CD8-positive, alpha-beta memory T cell (primary cell): ENCODE data around the gene RNF17. TPM values are rescaled to one million over a fixed set of nuclear protein-coding genes. Genes with fewer than 3 reads are reported as not detected.
A peak's percentile ranks its signal among the peaks of the same experiment; 100 is the strongest.

Experiments used
- CTCF ChIA-PET: fragments of 350-600 bp; sonication (Branson Sonifier 250); formaldehyde crosslinking; loops from one replicate; lab custom pipeline; 2021; ENCODE audit warnings: antibody characterized with exemption; lab: Charles Lee
- POLR2A ChIA-PET: fragments of 350-600 bp; sonication (Branson Sonifier 250); formaldehyde crosslinking; loops from one replicate; lab custom pipeline; 2021; ENCODE audit warnings: antibody characterized with exemption; lab: Charles Lee
- DNase-seq, 5 donors: peaks; one replicate each; pipeline versions ENCODE4 v3.0.0 to v3.0.0-alpha.2; 2020 to 2022; ENCODE audit warnings: mixed read lengths in 1 of 5
- H3K27ac ChIP-seq: one replicate; pipeline ENCODE4 v1.7.0; 2013; ENCODE audit warnings: low read depth, mild to moderate bottlenecking, low read length, moderate library complexity
- H3K27me3 ChIP-seq: 2 replicates; pipeline ENCODE4 v1.7.0; 2013; ENCODE audit warnings: low read length, mild to moderate bottlenecking; ENCODE audit not compliant: insufficient read depth, poor library complexity, severe bottlenecking
- H3K36me3 ChIP-seq: 2 replicates; pipeline ENCODE4 v1.7.0; 2013; ENCODE audit warnings: mild to moderate bottlenecking, low read length, moderate library complexity; ENCODE audit not compliant: insufficient read depth
- H3K4me1 ChIP-seq: 2 replicates; pipeline ENCODE4 v1.7.0; 2013; ENCODE audit warnings: mild to moderate bottlenecking, low read length, moderate library complexity; ENCODE audit not compliant: insufficient read depth
- H3K4me3 ChIP-seq: 2 replicates; pipeline ENCODE4 v1.7.0; 2013; ENCODE audit warnings: mild to moderate bottlenecking, low read length
- H3K9me3 ChIP-seq: 2 replicates; pipeline ENCODE4 v1.7.0; 2013; ENCODE audit warnings: mild to moderate bottlenecking, low read length
- H3K27ac Mint-ChIP-seq, 8 donors: one replicate each; pipeline ENCODE4 v1.8.0; 2020 to 2021; ENCODE audit warnings: mixed read lengths in 8 of 8, mild to moderate bottlenecking in 6 of 8, inconsistent platforms in 3 of 8, moderate library complexity in 3 of 8
- H3K27me3 Mint-ChIP-seq, 2 donors: one replicate each; pipeline ENCODE4 v1.8.0; 2020 to 2021; ENCODE audit warnings: mixed read lengths in 2 of 2, mild to moderate bottlenecking in 1 of 2, moderate library complexity in 1 of 2
- H3K36me3 Mint-ChIP-seq, 3 donors: one replicate each; pipeline ENCODE4 v1.8.0; 2020 to 2021; ENCODE audit warnings: mixed read lengths in 3 of 3, inconsistent platforms in 1 of 3, mild to moderate bottlenecking in 1 of 3
- H3K4me1 Mint-ChIP-seq, 3 donors: one replicate each; pipeline ENCODE4 v1.8.0; 2020 to 2021; ENCODE audit warnings: mixed read lengths in 3 of 3, inconsistent platforms in 1 of 3, mild to moderate bottlenecking in 1 of 3
- H3K4me3 Mint-ChIP-seq, 7 donors: one replicate each; pipeline ENCODE4 v1.8.0; 2020 to 2021; ENCODE audit warnings: mixed read lengths in 7 of 7, mild to moderate bottlenecking in 6 of 7, moderate library complexity in 4 of 7, inconsistent platforms in 2 of 7
- H3K9me3 Mint-ChIP-seq, 5 donors: one replicate each; pipeline ENCODE4 v1.8.0; 2020 to 2022; ENCODE audit warnings: mixed read lengths in 5 of 5, mild to moderate bottlenecking in 3 of 5, moderate library complexity in 2 of 5, inconsistent platforms in 1 of 5
- polyA plus RNA-seq: library from polyadenylated mRNA; unstranded; fragments of 300-500 nt; fragmentation: Illumina TruSeq; gene quantifications from one replicate; pipeline ENCODE4 v1.2.3, GENCODE V29; 2021
- total RNA-seq, 2 experiments: library from RNA; stranded (reverse); gene quantifications; one replicate each; pipeline ENCODE4 v1.2.3, GENCODE V29; 2021

Gene RNF17
- total and polyA plus RNA-seq, 3 experiments from 2014 or later: not detected

DNA sequence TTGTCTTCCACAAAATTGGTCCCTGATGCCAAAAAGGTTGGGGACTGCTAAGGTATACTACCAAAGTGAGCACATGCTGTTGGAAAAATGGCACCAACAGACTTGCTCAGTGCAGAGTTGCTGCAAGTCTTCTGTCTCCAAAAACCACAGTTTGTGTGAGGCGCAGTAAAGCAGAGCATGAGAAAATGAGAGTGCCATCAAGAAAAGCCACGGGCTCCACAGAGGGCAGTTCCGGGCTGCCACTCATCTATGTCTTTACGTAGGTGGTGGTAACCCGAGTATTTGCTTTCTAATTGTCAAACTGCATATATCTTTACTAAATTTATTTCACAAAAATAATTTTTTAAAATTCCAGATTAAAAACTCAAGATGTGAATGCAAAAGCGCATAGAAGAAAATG is 123.8 kb downstream of the RNF17 start:
- H3K4me3 Mint-ChIP-seq: no peak overlapping the region
- Histone ChIP-seq H3K4me3 (no peak overlapping the region), H3K9me3 (no peaks in the 10 kb centered on the region), H3K4me1 (no peaks in the 10 kb centered on the region), H3K27ac (no peak overlapping the region), H3K36me3 (no peaks in the 10 kb centered on the region), H3K27me3 (no peaks in the 10 kb centered on the region)
- no peaks in the 10 kb centered on the region for H3K9me3 Mint-ChIP-seq
- H3K4me1 Mint-ChIP-seq: no peaks in the 10 kb centered on the region
- ChIA-PET POLR2A (no interaction called here), CTCF (no interaction called here)
- peak overlapping the region in 1 of 8 donors; percentile 19 for H3K27ac Mint-ChIP-seq
- no peak for DNase-seq
- H3K36me3 Mint-ChIP-seq: peaks cover 12 to 58% (median 20%) of the 10 kb centered on the region in 3 donors
- peaks cover 0 to 3% of the 10 kb centered on the region in 2 donors for H3K27me3 Mint-ChIP-seq

GRCh38 chr13:24888291-24888931 is 124.4 kb downstream of the RNF17 start:
- CTCF ChIA-PET: no interaction called here

GRCh38 chr13:24890256-24890655 is 126.3 kb downstream of the RNF17 start:
- peaks cover 0 to 3% of the 10 kb centered on the region in 2 donors for H3K27me3 Mint-ChIP-seq
- no peak overlapping the region for H3K27ac ChIP-seq
- CTCF ChIA-PET: interaction anchor here (1.6 kb wide), 1 partner anchor 13 kb away, joined by 5 read pairs; no protein-coding TSS in a partner anchor
- peaks cover 13 to 53% (median 21%) of the 10 kb centered on the region in 3 donors for H3K36me3 Mint-ChIP-seq
- H3K4me1 Mint-ChIP-seq: no peaks in the 10 kb centered on the region
- no peak overlapping the region for H3K4me3 Mint-ChIP-seq
- no peaks in the 10 kb centered on the region for H3K36me3 ChIP-seq
- H3K27me3 ChIP-seq: no peaks in the 10 kb centered on the region
- POLR2A ChIA-PET: no interaction called here
- no peaks in the 10 kb centered on the region for H3K9me3 ChIP-seq
- H3K9me3 Mint-ChIP-seq: no peaks in the 10 kb centered on the region
- H3K4me1 ChIP-seq: no peaks in the 10 kb centered on the region
- H3K4me3 ChIP-seq: no peak overlapping the region
- H3K27ac Mint-ChIP-seq: peak overlapping the region in 1 of 8 donors; percentile 68
- no peak for DNase-seq

More at GRCh38 chr13:24888291-24888931, 124.4 kb downstream of the RNF17 start:
- DNase-seq: no peak
- no peaks in the 10 kb centered on the region for H3K9me3 Mint-ChIP-seq
- no peaks in the 10 kb centered on the region for H3K4me1 Mint-ChIP-seq
- Histone ChIP-seq H3K4me1 (no peaks in the 10 kb centered on the region), H3K36me3 (no peaks in the 10 kb centered on the region), H3K4me3 (no peak overlapping the region), H3K27ac (no peak overlapping the region), H3K27me3 (no peaks in the 10 kb centered on the region), H3K9me3 (no peaks in the 10 kb centered on the region)
- peaks cover 0 to 3% of the 10 kb centered on the region in 2 donors for H3K27me3 Mint-ChIP-seq
- no peak overlapping the region for H3K27ac Mint-ChIP-seq
- POLR2A ChIA-PET: no interaction called here
- H3K4me3 Mint-ChIP-seq: no peak overlapping the region
- peaks cover 16 to 61% (median 23%) of the 10 kb centered on the region in 3 donors for H3K36me3 Mint-ChIP-seq

DNA sequence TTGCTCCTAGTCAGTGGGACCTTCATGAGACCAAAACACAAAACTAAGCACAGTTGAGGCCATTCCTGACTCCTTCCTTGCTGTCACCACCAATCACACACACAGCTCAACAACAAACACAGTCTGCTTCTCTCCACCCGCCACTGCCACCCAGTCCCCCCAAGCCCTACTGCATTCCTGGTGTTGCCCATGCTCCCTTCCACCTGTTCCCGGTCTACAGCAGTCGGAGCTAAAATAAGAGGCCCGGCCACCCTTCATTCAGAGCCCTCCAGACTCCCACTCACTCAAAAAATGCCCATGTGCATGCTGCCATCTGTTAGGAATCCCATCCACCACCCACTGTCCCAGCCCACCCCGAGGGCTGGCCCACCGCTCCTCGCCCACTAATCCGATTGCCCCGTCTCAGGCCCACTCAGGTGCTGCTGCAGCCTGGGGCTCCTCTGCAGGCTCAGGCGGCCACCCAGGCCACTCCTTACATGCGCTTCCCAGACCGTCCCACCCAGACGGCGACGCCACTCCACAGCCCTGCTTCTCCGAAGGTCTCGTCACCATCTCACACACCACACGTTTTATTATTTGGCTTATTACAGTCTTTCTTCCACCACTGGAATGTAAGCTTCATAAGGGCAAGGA is 127.6 kb downstream of the RNF17 start:
- no peak overlapping the region for H3K27ac ChIP-seq
- H3K4me3 ChIP-seq: no peak overlapping the region
- CTCF ChIA-PET: interaction anchor here (1.2 kb wide), 1 partner anchor 12 kb away, joined by 3 read pairs; no protein-coding TSS in a partner anchor
- Mint-ChIP-seq H3K27me3 (peaks cover 0 to 3% of the 10 kb centered on the region in 2 donors), H3K4me3 (no peak overlapping the region), H3K36me3 (peaks cover 13 to 54% (median 21%) of the 10 kb centered on the region in 3 donors), H3K27ac (no peak overlapping the region), H3K4me1 (no peaks in the 10 kb centered on the region), H3K9me3 (no peaks in the 10 kb centered on the region)
- H3K36me3 ChIP-seq: no peaks in the 10 kb centered on the region
- no peak for DNase-seq
- H3K4me1 ChIP-seq: no peaks in the 10 kb centered on the region
- no peaks in the 10 kb centered on the region for H3K9me3 ChIP-seq
- POLR2A ChIA-PET: no interaction called here
- H3K27me3 ChIP-seq: no peaks in the 10 kb centered on the region

DNA sequence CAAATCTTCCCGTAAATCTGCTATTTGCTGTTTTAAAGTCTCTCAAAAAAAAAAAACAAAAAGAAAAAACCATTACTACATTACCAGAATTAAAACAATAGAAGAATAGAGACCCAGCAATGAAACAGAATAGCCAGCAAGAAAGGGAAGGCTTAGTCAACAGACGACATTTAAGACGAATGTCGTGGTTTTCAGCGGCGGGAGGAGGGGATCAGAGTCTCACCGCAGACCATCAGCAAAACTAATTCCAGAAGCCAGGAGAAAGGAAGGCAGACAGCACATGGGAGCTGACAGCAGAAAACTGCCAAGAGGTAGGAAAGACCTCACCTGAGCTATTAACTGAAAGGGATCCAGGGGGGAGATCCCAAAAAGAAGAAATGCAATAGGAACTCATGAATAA is 128.9 kb downstream of the RNF17 start:
- DNase-seq: no peak
- H3K36me3 Mint-ChIP-seq: peaks cover 13 to 55% (median 18%) of the 10 kb centered on the region in 3 donors

DNA sequence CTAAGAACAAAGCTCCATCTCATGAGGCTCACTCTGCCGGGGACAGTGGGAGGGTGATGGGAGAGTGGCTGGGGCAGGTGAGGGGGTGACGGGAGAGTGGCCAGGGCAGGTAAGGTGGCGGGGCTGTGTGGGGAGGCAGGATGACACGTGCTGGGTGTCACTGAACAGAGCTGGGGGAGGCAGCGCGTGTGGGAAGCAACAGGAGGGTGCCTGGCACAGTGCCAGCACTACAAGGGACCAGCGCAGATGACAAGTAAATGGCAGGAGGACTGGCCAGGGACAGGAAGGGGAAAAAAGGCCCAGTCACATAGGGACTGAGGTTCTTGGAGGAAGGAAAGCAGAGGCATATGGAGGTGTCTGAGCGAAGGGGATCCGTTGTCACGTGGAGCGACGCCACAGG is 129.9 kb downstream of the RNF17 start:
- H3K36me3 Mint-ChIP-seq: peaks cover 13 to 58% (median 18%) of the 10 kb centered on the region in 3 donors
- DNase-seq: no peak
- no peaks in the 10 kb centered on the region for H3K4me1 ChIP-seq
- peak overlapping the region in 1 of 8 donors; percentile 66 for H3K27ac Mint-ChIP-seq
- H3K27ac ChIP-seq: no peak overlapping the region
- no peak overlapping the region for H3K4me3 ChIP-seq
- H3K4me1 Mint-ChIP-seq: no peaks in the 10 kb centered on the region
- H3K9me3 ChIP-seq: no peaks in the 10 kb centered on the region
- H3K27me3 ChIP-seq: no peaks in the 10 kb centered on the region
- H3K9me3 Mint-ChIP-seq: no peaks in the 10 kb centered on the region
- no peak overlapping the region for H3K4me3 Mint-ChIP-seq
- POLR2A ChIA-PET: no interaction called here
- H3K36me3 ChIP-seq: no peaks in the 10 kb centered on the region
- H3K27me3 Mint-ChIP-seq: peaks cover 0 to 3% of the 10 kb centered on the region in 2 donors
- CTCF ChIA-PET: no interaction called here

More for the DNA sequence above, 128.9 kb downstream of the RNF17 start:
- Mint-ChIP-seq H3K27ac (no peak overlapping the region), H3K4me1 (no peaks in the 10 kb centered on the region), H3K9me3 (no peaks in the 10 kb centered on the region), H3K27me3 (peaks cover 0 to 3% of the 10 kb centered on the region in 2 donors), H3K4me3 (no peak overlapping the region)
- no peaks in the 10 kb centered on the region for H3K27me3 ChIP-seq
- H3K4me1 ChIP-seq: no peaks in the 10 kb centered on the region
- no peak overlapping the region for H3K27ac ChIP-seq
- ChIA-PET POLR2A (no interaction called here), CTCF (no interaction called here)
- H3K9me3 ChIP-seq: no peaks in the 10 kb centered on the region
- H3K4me3 ChIP-seq: no peak overlapping the region
- no peaks in the 10 kb centered on the region for H3K36me3 ChIP-seq

GRCh38 chr13:24894277-24894971 is 130.5 kb downstream of the RNF17 start:
- no peaks in the 10 kb centered on the region for H3K9me3 Mint-ChIP-seq
- POLR2A ChIA-PET: no interaction called here
- H3K4me1 ChIP-seq: no peaks in the 10 kb centered on the region
- DNase-seq: no peak
- H3K27ac ChIP-seq: no peak overlapping the region
- CTCF ChIA-PET: no interaction called here
- H3K36me3 Mint-ChIP-seq: peaks cover 13 to 58% (median 19%) of the 10 kb centered on the region in 3 donors
- H3K4me3 Mint-ChIP-seq: no peak overlapping the region
- H3K27me3 ChIP-seq: no peaks in the 10 kb centered on the region
- no peak overlapping the region for H3K27ac Mint-ChIP-seq
- peaks cover 0 to 3% of the 10 kb centered on the region in 2 donors for H3K27me3 Mint-ChIP-seq
- no peaks in the 10 kb centered on the region for H3K4me1 Mint-ChIP-seq
- H3K36me3 ChIP-seq: no peaks in the 10 kb centered on the region
- no peaks in the 10 kb centered on the region for H3K9me3 ChIP-seq
- no peak overlapping the region for H3K4me3 ChIP-seq

DNA sequence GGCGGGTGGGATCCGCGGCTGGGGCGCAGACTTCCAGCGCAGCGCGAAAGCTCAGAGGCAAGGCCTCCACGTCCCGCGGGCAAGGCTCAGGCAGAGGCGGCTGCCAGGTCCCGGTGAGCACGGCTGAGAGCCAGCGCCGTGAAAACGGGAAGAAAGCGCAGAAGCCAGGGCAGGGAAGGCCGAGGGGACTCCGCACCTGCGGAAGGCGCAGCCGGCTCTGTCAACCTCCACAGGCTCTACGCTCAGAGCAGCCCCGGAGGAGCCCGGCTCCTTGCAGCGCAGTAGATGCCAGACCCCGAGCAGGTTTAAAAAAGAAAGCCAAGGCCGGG is 131.0 kb downstream of the RNF17 start:
- peaks cover 13 to 58% (median 21%) of the 10 kb centered on the region in 3 donors for H3K36me3 Mint-ChIP-seq
- no peak overlapping the region for H3K27ac Mint-ChIP-seq
- Histone ChIP-seq H3K27ac (no peak overlapping the region), H3K36me3 (no peaks in the 10 kb centered on the region), H3K4me3 (no peak overlapping the region), H3K27me3 (no peaks in the 10 kb centered on the region), H3K9me3 (no peaks in the 10 kb centered on the region), H3K4me1 (no peaks in the 10 kb centered on the region)
- H3K27me3 Mint-ChIP-seq: peaks cover 0 to 3% of the 10 kb centered on the region in 2 donors
- ChIA-PET CTCF (no interaction called here), POLR2A (no interaction called here)
- DNase-seq: no peak
- H3K4me1 Mint-ChIP-seq: no peaks in the 10 kb centered on the region
- no peak overlapping the region for H3K4me3 Mint-ChIP-seq
- H3K9me3 Mint-ChIP-seq: no peaks in the 10 kb centered on the region
